Measurements from ENCODE around the gene BAD.

BAD gene

GRCh38 chr11:64240435-64241240, 43.8 kb downstream of the BAD start, which contains the start of gene FKBP2:
Gene FKBP2 (plus strand): TSS chr11:64241095. CDS start chr11:64242388, 1,293 bp downstream.
- DNase-seq (ENCODE audit: extremely low spot score) = peak; percentile 93
- CTCF ChIA-PET = interaction anchor here (0.8 to 30.9 kb wide), 5 partner anchors 10 to 91 kb away, joined by 3 to 368 read pairs (median 5); partner anchors contain the start of genes FERMT3, NUDT22, PLCB3 and TRPT1
- POLR2A ChIA-PET = interaction anchor here (0.6 to 1.6 kb wide), 12 partner anchors 9 to 1890 kb away, joined by 3 to 13 read pairs (median 5); partner anchors contain the start of genes FERMT3, NUDT22, PRDX5 and STIP1
- no peak for TF ChIP-seq CTCF (IDR thresholded peaks at IDR 0.05; ENCODE audit: control extremely low read depth, extremely low read depth, low read depth, missing control alignments)

- DNase-seq (ENCODE audit: extremely low spot score) = peak; percentile 73
- ChIA-PET POLR2A (interaction anchor here (1.1 kb wide), 1 partner anchor 54 kb away, joined by 4 read pairs; the partner anchor contains the start of gene STIP1), CTCF (interaction anchor here (1.4 to 30.9 kb wide), 3 partner anchors 11 to 65 kb away, joined by 4 to 368 read pairs (median 27); partner anchors contain the start of genes FERMT3 and PLCB3)
- TF ChIP-seq CTCF (IDR thresholded peaks at IDR 0.05; ENCODE audit: control extremely low read depth, extremely low read depth, low read depth, missing control alignments) = no peak
Observed at GRCh38 chr11:64239662-64240434, 44.6 kb downstream of the BAD start.

- DNase-seq (ENCODE audit: extremely low spot score) = no peak
- ChIA-PET CTCF (interaction anchor here (3.9 to 30.9 kb wide), 2 partner anchors 12 to 29 kb away, joined by 27 to 368 read pairs; partner anchors contain the start of genes FERMT3 and PLCB3), POLR2A (interaction anchor here (1.1 to 1.2 kb wide), 2 partner anchors 53 to 58 kb away, joined by 3 to 4 read pairs; partner anchors contain the start of gene STIP1)
- no peak for TF ChIP-seq CTCF (IDR thresholded peaks at IDR 0.05; ENCODE audit: control extremely low read depth, extremely low read depth, low read depth, missing control alignments)
Observed at GRCh38 chr11:64238999-64239398, 45.5 kb downstream of the BAD start.

GRCh38 chr11:64238076-64238475, 46.4 kb downstream of the BAD start:
- POLR2A ChIA-PET = interaction anchor here (1.2 kb wide), 1 partner anchor 57 kb away, joined by 3 read pairs; no protein-coding TSS in a partner anchor

GRCh38 chr11:64237484-64237951, 46.9 kb downstream of the BAD start:
- DNase-seq (ENCODE audit: extremely low spot score) = no peak
- TF ChIP-seq CTCF (IDR thresholded peaks at IDR 0.05; ENCODE audit: control extremely low read depth, extremely low read depth, low read depth, missing control alignments) = no peak
- CTCF ChIA-PET = interaction anchor here (1.1 to 30.9 kb wide), 4 partner anchors 8 to 27 kb away, joined by 3 to 368 read pairs (median 10); partner anchors contain the start of genes FERMT3, NUDT22 and TRPT1
- POLR2A ChIA-PET = no interaction called here

More at GRCh38 chr11:64238076-64238475, 46.4 kb downstream of the BAD start:
- no peak for DNase-seq (ENCODE audit: extremely low spot score)
- no peak for TF ChIP-seq CTCF (IDR thresholded peaks at IDR 0.05; ENCODE audit: control extremely low read depth, extremely low read depth, low read depth, missing control alignments)
- CTCF ChIA-PET = interaction anchor here (1.1 to 30.9 kb wide), 3 partner anchors 12 to 28 kb away, joined by 3 to 368 read pairs (median 16); partner anchors contain the start of genes FERMT3, NUDT22 and TRPT1

Measured in GM10248 (cell line).